Stimulated activated CD8-positive, alpha-beta memory T cell treated with anti-CD3 and anti-CD28 coated beads, Interleukin-15, amount 100 ng/mL, for 24 hours (primary cell): Measurements from ENCODE around the gene BBS9.
"Not testable (repeated sequence)": the region's sequence is repeated elsewhere in the genome, so short reads cannot be mapped to it uniquely, and the experiment has no call there.

ENCODE experiments used
- DNase-seq: peaks from one replicate; pipeline ENCODE4 v3.0.0-alpha.2; 2020; ENCODE audit warnings: low read depth

BBS9 gene

DNA sequence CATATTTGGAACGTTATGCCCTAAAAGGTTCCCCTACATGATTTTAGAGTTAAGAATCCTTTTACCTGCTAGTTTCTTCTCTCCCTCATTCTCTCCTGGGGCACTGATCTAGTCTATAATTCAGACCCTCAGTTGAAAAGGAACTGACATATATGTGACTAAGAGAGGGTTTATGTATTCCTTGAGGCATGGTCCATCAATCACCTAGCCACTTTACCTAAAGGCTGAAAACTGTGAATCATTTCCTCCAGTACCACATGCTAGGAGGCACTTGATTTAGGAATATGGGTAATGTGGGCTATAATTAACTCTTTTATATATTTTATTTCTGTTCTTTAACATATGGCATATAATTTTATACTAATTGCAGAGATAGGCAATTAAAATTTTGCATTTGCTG lies 303.5 kb downstream of the BBS9 start:
- DNase-seq, result no peak

- DNase-seq, result no peak
These were observed 304.0 kb downstream of the BBS9 start for GRCh38 chr7:33433357-33433756.

GRCh38 chr7:33444511-33444910 lies 315.1 kb downstream of the BBS9 start:
- DNase-seq, result no peak

GRCh38 chr7:33446551-33446950 lies 317.2 kb downstream of the BBS9 start:
- no peak for DNase-seq

- no peak for DNase-seq
These were observed 318.7 kb downstream of the BBS9 start for GRCh38 chr7:33448035-33448434.

DNA sequence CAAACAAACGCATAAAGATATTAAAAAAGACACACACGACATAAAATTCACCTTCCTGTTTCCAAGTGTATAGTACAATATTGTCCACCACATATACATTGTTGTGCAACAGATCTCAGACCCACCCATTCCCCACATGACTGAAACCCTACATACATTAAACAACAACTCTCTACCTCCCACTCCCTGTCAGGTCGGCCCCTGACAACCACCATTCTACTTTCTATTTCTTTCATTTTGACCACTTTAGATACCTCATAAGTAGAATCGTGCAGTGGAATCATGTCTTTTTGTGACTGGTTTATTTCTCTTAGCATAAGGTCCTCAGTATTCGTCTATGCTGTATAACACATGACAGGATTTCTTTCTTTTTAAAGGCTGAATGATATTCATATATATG lies 320.5 kb downstream of the BBS9 start:
- DNase-seq, result no peak

- DNase-seq, result no peak
These were observed 323.6 kb downstream of the BBS9 start for GRCh38 chr7:33452805-33453502.

GRCh38 chr7:33457039-33457438 lies 327.7 kb downstream of the BBS9 start:
- DNase-seq, result no peak

DNA sequence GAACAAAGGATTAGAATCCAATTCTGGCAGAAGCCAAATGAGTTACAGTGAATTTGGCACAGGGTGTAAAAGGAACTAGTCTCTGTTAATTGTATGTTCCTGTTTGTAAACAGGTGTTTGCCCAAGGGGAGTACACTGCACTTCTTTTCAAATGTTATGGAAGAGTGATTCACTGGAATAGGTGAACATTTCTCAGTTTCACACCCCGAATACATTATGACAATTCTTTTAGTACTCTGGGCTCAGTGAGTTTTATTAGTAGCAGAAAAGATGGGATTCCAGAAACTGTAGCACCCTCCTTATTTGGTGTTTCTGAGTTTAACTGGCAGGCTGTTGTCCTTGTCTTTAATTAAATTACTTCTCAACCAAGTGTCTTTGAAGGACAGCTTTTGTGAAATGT lies 329.2 kb downstream of the BBS9 start:
- no peak for DNase-seq

DNA sequence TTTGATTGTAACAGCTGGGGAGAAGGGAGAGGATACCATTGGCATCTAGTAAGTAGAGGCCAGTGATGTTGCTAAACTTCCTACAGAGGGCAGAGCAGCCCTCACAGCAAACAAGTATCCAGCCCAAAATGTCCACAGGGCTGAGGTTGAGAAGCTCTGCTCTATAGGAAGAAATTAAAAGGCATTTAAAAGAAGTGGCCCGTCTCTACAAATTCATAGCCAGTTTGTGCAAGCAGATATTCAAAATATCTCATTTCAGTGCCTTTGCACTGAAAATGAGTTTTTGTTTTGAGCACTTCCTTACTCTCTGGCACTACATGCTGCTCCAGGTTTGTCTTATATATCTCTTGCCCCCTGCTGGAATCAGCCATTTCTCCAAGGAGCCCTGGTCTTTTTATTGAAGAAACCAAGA lies 330.0 kb downstream of the BBS9 start:
- no peak for DNase-seq

DNA sequence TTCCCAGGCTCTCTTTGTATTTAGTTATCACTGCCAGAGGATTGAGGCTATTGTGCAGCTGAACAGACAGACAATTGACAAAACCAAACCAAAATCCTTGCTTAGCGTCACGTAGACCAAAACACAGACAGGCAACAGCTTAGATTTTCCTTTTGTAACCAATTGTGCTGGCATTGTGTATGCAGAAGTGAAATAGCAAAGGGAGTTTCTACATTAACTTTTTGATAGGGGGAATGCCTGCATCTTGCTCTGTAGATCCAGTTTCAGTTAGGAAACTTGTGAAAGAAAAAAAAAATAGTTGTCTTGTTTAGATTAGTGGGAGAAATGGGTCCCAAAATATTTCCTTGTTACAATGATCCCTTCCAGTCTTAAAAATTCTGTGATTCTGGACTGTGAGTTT lies 333.8 kb downstream of the BBS9 start:
- no peak for DNase-seq

GRCh38 chr7:33466203-33466602 lies 336.8 kb downstream of the BBS9 start:
- no peak for DNase-seq

- no peak for DNase-seq
These were observed 342.4 kb downstream of the BBS9 start for GRCh38 chr7:33471636-33472242.

GRCh38 chr7:33472348-33473025 lies 343.1 kb downstream of the BBS9 start:
- no peak for DNase-seq

DNA sequence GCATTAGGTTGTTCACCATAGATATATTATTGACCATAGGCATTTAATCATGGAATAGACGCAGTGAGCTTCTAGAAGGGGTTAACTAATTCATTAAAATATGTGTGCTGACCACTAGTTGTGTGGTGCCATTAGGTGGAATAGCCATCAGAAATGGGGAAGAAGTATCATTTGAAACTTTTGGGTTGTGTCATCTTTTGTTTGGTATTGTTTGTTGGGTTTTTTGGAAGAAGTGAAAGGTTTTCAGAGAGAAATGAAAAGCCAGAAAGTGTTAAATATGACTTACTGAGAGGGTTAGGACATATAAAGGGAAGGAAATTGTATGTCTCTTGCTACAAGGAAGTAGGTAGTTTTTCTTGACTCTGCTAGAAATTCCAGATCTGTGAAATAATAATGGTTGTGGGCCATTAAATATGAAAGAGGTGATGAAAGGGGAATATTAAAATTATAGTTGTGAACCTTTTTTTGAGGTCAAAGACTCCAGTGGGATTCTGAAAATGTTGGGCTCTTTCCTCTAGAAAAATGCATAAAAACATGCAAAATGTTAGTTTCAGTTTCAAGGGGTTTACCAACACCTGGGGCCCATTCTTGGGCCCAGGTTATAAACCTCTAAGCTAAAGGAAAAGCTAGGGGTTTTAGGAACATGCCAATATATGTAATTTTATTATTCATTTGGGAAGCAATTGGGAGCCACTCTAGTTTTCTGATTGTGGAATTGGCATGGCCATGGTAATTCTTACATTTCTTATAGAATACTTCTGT lies 348.5 kb downstream of the BBS9 start:
- no peak for DNase-seq

- DNase-seq, result not testable (repeated sequence)
These were observed 355.1 kb downstream of the BBS9 start for GRCh38 chr7:33484476-33484875.

GRCh38 chr7:33485747-33486493 lies 356.6 kb downstream of the BBS9 start:
- no peak for DNase-seq

DNA sequence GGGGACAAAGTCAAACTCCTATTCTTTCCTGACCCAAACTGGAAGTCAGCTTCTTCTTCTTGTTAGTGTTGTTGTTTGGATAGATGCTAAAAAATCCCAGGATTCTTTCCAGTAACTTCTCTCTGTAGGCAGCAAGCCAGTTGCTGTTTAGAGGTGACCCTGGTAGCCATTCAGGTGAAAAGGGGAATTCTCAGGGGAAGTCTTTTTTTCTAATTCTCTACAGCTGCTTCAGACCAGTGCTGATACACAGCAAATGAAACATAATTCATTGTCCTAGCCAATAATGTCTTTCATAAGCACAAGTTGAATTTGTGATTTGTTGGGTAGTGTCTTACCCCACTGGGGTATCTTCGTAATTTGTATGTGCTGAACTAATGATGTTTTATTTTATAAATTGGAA lies 357.3 kb downstream of the BBS9 start:
- DNase-seq, result no peak

DNA sequence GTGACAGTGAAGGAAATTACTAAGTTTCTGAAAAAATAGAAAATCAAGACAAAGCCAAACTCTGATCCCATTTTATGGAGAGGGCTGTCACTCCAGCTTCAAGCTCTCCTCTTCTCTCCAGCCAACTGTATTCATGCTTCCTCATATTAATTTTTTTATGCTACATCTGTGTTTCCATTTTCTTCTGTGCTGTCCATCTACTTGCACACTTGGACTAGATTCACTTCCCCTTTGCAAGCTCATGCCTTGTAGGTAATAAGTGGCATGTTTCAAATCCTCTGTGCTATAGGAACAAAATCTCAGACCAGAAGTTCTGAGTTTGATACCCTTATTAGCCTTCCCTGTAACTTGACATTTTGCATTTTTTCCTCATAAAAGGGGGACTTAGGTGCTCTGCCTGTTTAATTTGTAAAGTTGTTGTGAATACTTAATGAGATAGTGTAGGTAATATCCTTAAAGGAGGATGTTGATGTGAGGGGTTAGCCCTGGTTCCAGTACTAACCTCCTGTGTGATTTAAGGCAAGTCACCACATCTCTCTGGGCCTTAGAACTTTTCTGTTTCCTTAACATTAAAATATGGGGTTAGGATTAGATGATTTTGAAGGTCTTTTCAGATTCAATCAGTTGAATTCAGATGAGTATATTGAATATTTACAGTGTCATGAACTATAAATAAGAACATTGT lies 358.8 kb downstream of the BBS9 start:
- DNase-seq, result no peak

DNA sequence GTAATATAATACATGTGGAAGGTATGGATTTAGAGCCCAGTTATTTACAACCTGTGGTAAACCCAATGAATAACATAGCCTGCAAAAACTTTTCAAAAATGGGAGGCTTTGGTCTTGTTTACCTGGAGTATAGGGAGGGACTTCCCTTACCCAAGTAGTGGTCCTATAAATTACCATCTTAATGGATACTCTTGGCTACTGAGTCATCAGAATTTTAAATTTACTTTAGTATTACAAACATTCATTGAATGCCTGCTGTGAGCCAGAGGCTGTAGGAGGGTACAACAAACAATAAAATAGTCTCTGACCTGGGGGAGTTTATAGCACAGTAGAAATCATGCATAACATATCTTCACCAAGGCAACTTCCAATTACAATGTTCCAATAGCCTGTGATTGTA lies 365.1 kb downstream of the BBS9 start:
- no peak for DNase-seq

DNA sequence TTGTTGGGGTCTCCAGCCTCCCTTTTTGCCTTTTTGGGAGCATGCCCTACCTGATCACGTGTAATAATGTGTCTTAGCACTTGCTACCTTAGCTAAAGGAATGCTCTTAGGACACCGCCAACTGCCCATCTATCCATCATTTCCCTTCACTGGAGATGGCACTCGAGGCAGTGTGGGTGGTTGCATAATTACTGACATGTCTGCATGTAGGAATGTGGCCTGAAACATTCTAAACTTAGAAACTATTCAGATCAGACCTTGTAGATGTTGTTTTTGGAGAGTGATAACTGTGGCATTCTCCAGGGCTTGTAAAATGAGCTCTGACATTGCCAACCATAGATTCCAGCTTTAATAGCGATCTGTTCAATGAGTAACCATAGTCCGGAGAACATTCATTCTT lies 365.8 kb downstream of the BBS9 start:
- DNase-seq, result no peak
